Measurements from ENCODE around the gene DIAPH2. TPM values are rescaled to one million over a fixed set of nuclear protein-coding genes. Genes with fewer than 3 reads are reported as not detected.

Gene DIAPH2
- total RNA-seq, 1 donor from 2014 or later: 20.5 TPM

- POLR2A ChIA-PET: no interaction called here
- no peaks in the 10 kb centered on the region for H3K27me3 Mint-ChIP-seq
Observed at GRCh38 chrX:96982161-96982560, 297.5 kb downstream of the DIAPH2 start.

GRCh38 chrX:96984538-96984937, 299.9 kb downstream of the DIAPH2 start:
- H3K36me3 Mint-ChIP-seq (ENCODE audit: low read depth): no peaks in the 10 kb centered on the region
- H3K27ac Mint-ChIP-seq: no peak overlapping the region
- H3K9me3 Mint-ChIP-seq: no peaks in the 10 kb centered on the region
- no peak overlapping the region for H3K4me3 Mint-ChIP-seq
- ATAC-seq (ENCODE audit: low read depth) (no peak), DNase-seq (no peak)
- H3K27me3 Mint-ChIP-seq: no peaks in the 10 kb centered on the region
- ChIA-PET POLR2A (no interaction called here), CTCF (no interaction called here)
- intact Hi-C loops (cut with micrococcal nuclease): no loop called here
- TF ChIP-seq CTCF (IDR thresholded peaks at IDR 0.05): no peak
- H3K4me1 Mint-ChIP-seq: no peaks in the 10 kb centered on the region

More at GRCh38 chrX:96982161-96982560, 297.5 kb downstream of the DIAPH2 start:
- Mint-ChIP-seq H3K27ac (no peak overlapping the region), H3K36me3 (ENCODE audit: low read depth) (peaks cover 3% of the 10 kb centered on the region), H3K9me3 (no peaks in the 10 kb centered on the region), H3K4me3 (no peak overlapping the region), H3K4me1 (no peaks in the 10 kb centered on the region)
- ATAC-seq (ENCODE audit: low read depth) (no peak), DNase-seq (no peak)
- intact Hi-C loops (cut with micrococcal nuclease): no loop called here
- TF ChIP-seq CTCF (IDR thresholded peaks at IDR 0.05): no peak
- CTCF ChIA-PET: no interaction called here

- ChIA-PET CTCF (no interaction called here), POLR2A (no interaction called here)
- intact Hi-C loops (cut with micrococcal nuclease): no loop called here
- ATAC-seq (ENCODE audit: low read depth) (no peak), DNase-seq (no peak)
- TF ChIP-seq CTCF (IDR thresholded peaks at IDR 0.05): no peak
- Mint-ChIP-seq H3K9me3 (no peaks in the 10 kb centered on the region), H3K27ac (no peak overlapping the region), H3K27me3 (no peaks in the 10 kb centered on the region), H3K4me1 (no peaks in the 10 kb centered on the region), H3K4me3 (no peak overlapping the region), H3K36me3 (ENCODE audit: low read depth) (no peaks in the 10 kb centered on the region)
Observed at GRCh38 chrX:96985046-96985445, 300.4 kb downstream of the DIAPH2 start.

- Mint-ChIP-seq H3K9me3 (no peaks in the 10 kb centered on the region), H3K4me1 (peaks cover 2% of the 10 kb centered on the region), H3K27me3 (no peaks in the 10 kb centered on the region), H3K36me3 (ENCODE audit: low read depth) (peaks cover 3% of the 10 kb centered on the region), H3K27ac (no peak overlapping the region), H3K4me3 (no peak overlapping the region)
- ATAC-seq (ENCODE audit: low read depth): no peak
- no peak for TF ChIP-seq CTCF (IDR thresholded peaks at IDR 0.05)
- ChIA-PET POLR2A (no interaction called here), CTCF (no interaction called here)
- no peak for DNase-seq
- intact Hi-C loops (cut with micrococcal nuclease): no loop called here
Observed at GRCh38 chrX:96987228-96987627, 302.6 kb downstream of the DIAPH2 start.

GRCh38 chrX:96989830-96990571, 305.4 kb downstream of the DIAPH2 start:
- Mint-ChIP-seq H3K27me3 (no peaks in the 10 kb centered on the region), H3K27ac (no peak overlapping the region), H3K4me1 (peaks cover 18% of the 10 kb centered on the region), H3K9me3 (peaks cover 4% of the 10 kb centered on the region), H3K36me3 (ENCODE audit: low read depth) (peaks cover 3% of the 10 kb centered on the region), H3K4me3 (no peak overlapping the region)
- ATAC-seq (ENCODE audit: low read depth) (no peak), DNase-seq (no peak)
- no peak for TF ChIP-seq CTCF (IDR thresholded peaks at IDR 0.05)
- CTCF ChIA-PET: no interaction called here
- POLR2A ChIA-PET: no interaction called here
- intact Hi-C loops (cut with micrococcal nuclease): no loop called here

All from activated B cell treated with CpG ODN at 0.5 μM for 24 hours (primary cell).